Cardiac fibroblast (primary cell): ENCODE results near the gene STAB1.

Experiments used
- DNase-seq, 2 donors: peaks; one replicate each; pipeline versions ENCODE4 v3.0.0 to v3.0.0-alpha.2; 2010; ENCODE audit warnings: low read depth in 2 of 2
- H3K4me3 ChIP-seq, 2 donors: replicated peaks in 1 of 2; 1 replicate in 1 of 2; 2 replicates in 1 of 2; pipeline ENCODE4 v1.5.1; 2011; ENCODE audit warnings: low read depth in 2 of 2, low read length in 2 of 2, mild to moderate bottlenecking in 2 of 2, moderate library complexity in 1 of 2
- TF ChIP-seq, protein P1 (sequence below): IDR thresholded peaks from one replicate; pipeline ENCODE4 v1.5.1; 2011; ENCODE audit warnings: low read depth, mild to moderate bottlenecking, low read length, inconsistent platforms

Gene STAB1

DNA sequence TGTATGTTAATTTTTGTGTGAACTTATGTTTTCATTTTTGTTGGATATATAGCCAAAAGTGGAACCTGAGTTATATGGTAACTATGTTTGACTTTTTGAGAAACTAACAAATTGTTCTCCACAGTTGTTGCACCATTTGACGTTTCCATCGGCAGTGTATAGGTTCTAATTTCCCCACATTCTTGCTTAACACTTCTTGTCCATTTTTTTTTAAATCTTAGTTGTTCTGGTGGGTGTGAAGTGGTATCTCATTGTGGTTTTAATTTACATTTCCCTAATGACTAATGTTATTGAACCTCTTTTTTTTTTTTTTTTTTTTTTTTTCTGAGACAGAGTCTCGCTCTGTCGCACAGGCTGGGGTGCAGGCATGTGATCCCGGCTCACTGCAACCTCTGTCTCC, 31.7 kb upstream of the STAB1 start:
- DNase-seq = no peak
- TF ChIP-seq, protein P1, sequence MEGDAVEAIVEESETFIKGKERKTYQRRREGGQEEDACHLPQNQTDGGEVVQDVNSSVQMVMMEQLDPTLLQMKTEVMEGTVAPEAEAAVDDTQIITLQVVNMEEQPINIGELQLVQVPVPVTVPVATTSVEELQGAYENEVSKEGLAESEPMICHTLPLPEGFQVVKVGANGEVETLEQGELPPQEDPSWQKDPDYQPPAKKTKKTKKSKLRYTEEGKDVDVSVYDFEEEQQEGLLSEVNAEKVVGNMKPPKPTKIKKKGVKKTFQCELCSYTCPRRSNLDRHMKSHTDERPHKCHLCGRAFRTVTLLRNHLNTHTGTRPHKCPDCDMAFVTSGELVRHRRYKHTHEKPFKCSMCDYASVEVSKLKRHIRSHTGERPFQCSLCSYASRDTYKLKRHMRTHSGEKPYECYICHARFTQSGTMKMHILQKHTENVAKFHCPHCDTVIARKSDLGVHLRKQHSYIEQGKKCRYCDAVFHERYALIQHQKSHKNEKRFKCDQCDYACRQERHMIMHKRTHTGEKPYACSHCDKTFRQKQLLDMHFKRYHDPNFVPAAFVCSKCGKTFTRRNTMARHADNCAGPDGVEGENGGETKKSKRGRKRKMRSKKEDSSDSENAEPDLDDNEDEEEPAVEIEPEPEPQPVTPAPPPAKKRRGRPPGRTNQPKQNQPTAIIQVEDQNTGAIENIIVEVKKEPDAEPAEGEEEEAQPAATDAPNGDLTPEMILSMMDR = no peak
- H3K4me3 ChIP-seq = no peak overlapping the region

GRCh38 chr3:52468336-52468735, 26.8 kb upstream of the STAB1 start:
- H3K4me3 ChIP-seq = no peak overlapping the region
- TF ChIP-seq, protein P1 = no peak
- peak in 1 of 2 donors; percentile 57 for DNase-seq

- TF ChIP-seq, protein P1 = no peak
- H3K4me3 ChIP-seq = no peak overlapping the region
- DNase-seq = no peak
These were observed 26.1 kb upstream of the STAB1 start for GRCh38 chr3:52469001-52469400.

DNA sequence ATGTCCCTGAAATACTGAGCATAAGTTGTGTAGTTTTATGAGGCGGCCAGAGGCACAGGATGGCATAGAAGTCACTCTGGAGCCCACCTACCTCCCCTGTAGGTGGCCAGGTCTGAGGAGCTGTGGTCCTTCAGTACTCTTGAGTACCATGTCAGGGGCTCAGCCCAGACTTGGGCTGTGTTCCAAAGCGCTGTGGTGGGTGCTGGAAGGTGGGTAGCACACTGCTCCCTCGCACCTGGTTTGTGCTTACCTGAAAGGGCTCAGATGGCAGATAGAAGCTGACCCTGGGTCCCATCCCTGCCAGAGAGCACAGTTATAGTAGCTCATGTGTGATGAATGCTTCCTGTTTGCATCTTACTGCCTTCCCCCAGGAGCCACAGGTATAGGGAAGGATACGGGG, 24.2 kb upstream of the STAB1 start:
- TF ChIP-seq, protein P1 = no peak
- DNase-seq = no peak
- no peak overlapping the region for H3K4me3 ChIP-seq

- TF ChIP-seq, protein P1 = peak; percentile 76
- DNase-seq = peak; percentile 69
- H3K4me3 ChIP-seq = no peak overlapping the region
These were observed 23.5 kb upstream of the STAB1 start for GRCh38 chr3:52471371-52472238.

GRCh38 chr3:52472239-52473000, 22.7 kb upstream of the STAB1 start:
- H3K4me3 ChIP-seq = no peak overlapping the region
- TF ChIP-seq, protein P1 = no peak
- no peak for DNase-seq
